CD14-positive monocyte (primary cell): ENCODE data around the gene KLHL30. TPM values are rescaled to one million over a fixed set of nuclear protein-coding genes. Genes with fewer than 3 reads are reported as not detected.

ENCODE experiments used
- DNase-seq, 3 donors: peaks; one replicate each; pipeline ENCODE4 v3.0.0-alpha.2; 2011 to 2022
- H2AFZ ChIP-seq: 2 replicates; pipeline ENCODE4 v1.6.0; 2012; ENCODE audit warnings: mild to moderate bottlenecking, low read depth, low read length, inconsistent platforms; ENCODE audit not compliant: insufficient read depth, poor library complexity, severe bottlenecking
- H3K27ac ChIP-seq, 2 donors: 1 replicate in 1 of 2; 2 replicates in 1 of 2; pipeline ENCODE4 v1.5.1; 2012 to 2013; ENCODE audit warnings: low read length in 2 of 2, control low read depth in 1 of 2, inconsistent platforms in 1 of 2, low read depth in 1 of 2, mild to moderate bottlenecking in 1 of 2
- H3K27me3 ChIP-seq, 2 donors: one replicate each; pipeline versions ENCODE4 v1.6.0 to v1.6.1; 2011 to 2013; ENCODE audit warnings: low read length in 2 of 2; ENCODE audit not compliant: control insufficient read depth in 2 of 2, insufficient read depth in 2 of 2
- H3K36me3 ChIP-seq, 2 donors: replicated peaks in 1 of 2; 1 replicate in 1 of 2; 2 replicates in 1 of 2; pipeline versions ENCODE4 v1.5.1 to v1.6.1; 2012 to 2013; ENCODE audit warnings: low read length in 2 of 2, control low read depth in 1 of 2, inconsistent platforms in 1 of 2, mild to moderate bottlenecking in 1 of 2; ENCODE audit not compliant: insufficient read depth in 2 of 2, control insufficient read depth in 1 of 2
- H3K4me1 ChIP-seq, 2 donors: 1 replicate in 1 of 2; 2 replicates in 1 of 2; pipeline versions ENCODE4 v1.5.1 to v1.6.1; 2012 to 2013; ENCODE audit warnings: low read length in 2 of 2, control low read depth in 1 of 2, inconsistent platforms in 1 of 2, mild to moderate bottlenecking in 1 of 2, moderate library complexity in 1 of 2; ENCODE audit not compliant: insufficient read depth in 2 of 2, control insufficient read depth in 1 of 2
- H3K4me2 ChIP-seq: replicated peaks from 2 replicates; pipeline ENCODE3; 2012; ENCODE audit warnings: low read length, moderate library complexity, mild to moderate bottlenecking; ENCODE audit not compliant: poor library complexity, severe bottlenecking; ENCODE audit errors: extremely low read depth
- H3K4me3 ChIP-seq, 3 experiments: fragments of 200-600 bp in 1 of 3; sonication (generic) in 1 of 3; replicated peaks in 1 of 3; 1 replicate in 2 of 3; 2 replicates in 1 of 3; pipeline ENCODE4 v1.5.1; 2011 to 2013; ENCODE audit warnings: low read length in 3 of 3, mild to moderate bottlenecking in 3 of 3, control low read depth in 2 of 3, low read depth in 2 of 3, inconsistent platforms in 1 of 3, moderate library complexity in 1 of 3
- H3K79me2 ChIP-seq: 2 replicates; pipeline ENCODE4 v1.6.0; 2012; ENCODE audit warnings: mild to moderate bottlenecking, control low read depth, inconsistent platforms, low read length, moderate library complexity; ENCODE audit not compliant: insufficient read depth
- H3K9ac ChIP-seq: 2 replicates; pipeline ENCODE4 v1.6.0; 2017; ENCODE audit warnings: low read length, mild to moderate bottlenecking; ENCODE audit not compliant: insufficient read depth, poor library complexity, severe bottlenecking
- H3K9me3 ChIP-seq, 2 donors: replicated peaks in 1 of 2; 1 replicate in 1 of 2; 2 replicates in 1 of 2; pipeline versions ENCODE4 v1.5.1 to v1.6.1; 2012 to 2013; ENCODE audit warnings: low read length in 2 of 2, control low read depth in 1 of 2; ENCODE audit not compliant: control insufficient read depth in 1 of 2, insufficient read depth in 1 of 2
- H4K20me1 ChIP-seq: 2 replicates; pipeline ENCODE4 v1.6.0; 2012; ENCODE audit warnings: mild to moderate bottlenecking, low read length, control low read depth, moderate library complexity; ENCODE audit not compliant: insufficient read depth
- H3K27ac Mint-ChIP-seq, 7 donors: one replicate each; pipeline ENCODE4 v1.8.0; 2020; ENCODE audit warnings: mild to moderate bottlenecking in 7 of 7, mixed read lengths in 7 of 7, moderate library complexity in 6 of 7, inconsistent platforms in 2 of 7
- H3K27me3 Mint-ChIP-seq, 3 donors: one replicate each; pipeline ENCODE4 v1.8.0; 2021 to 2022; ENCODE audit warnings: low read depth in 3 of 3, mild to moderate bottlenecking in 3 of 3, mixed read lengths in 3 of 3, moderate library complexity in 3 of 3, inconsistent platforms in 1 of 3
- H3K36me3 Mint-ChIP-seq, 2 donors: one replicate each; pipeline ENCODE4 v1.8.0; 2020; ENCODE audit warnings: mixed read lengths in 2 of 2, inconsistent platforms in 1 of 2, mild to moderate bottlenecking in 1 of 2
- H3K4me1 Mint-ChIP-seq: one replicate; pipeline ENCODE4 v1.8.0; 2020; ENCODE audit warnings: mild to moderate bottlenecking, mixed read lengths
- H3K4me3 Mint-ChIP-seq, 2 donors: one replicate each; pipeline ENCODE4 v1.8.0; 2020; ENCODE audit warnings: mild to moderate bottlenecking in 2 of 2, mixed read lengths in 2 of 2, moderate library complexity in 1 of 2
- H3K9me3 Mint-ChIP-seq, 7 donors: one replicate each; pipeline ENCODE4 v1.8.0; 2020 to 2022; ENCODE audit warnings: mixed read lengths in 7 of 7, mild to moderate bottlenecking in 6 of 7, moderate library complexity in 6 of 7, inconsistent platforms in 2 of 7
- CTCF ChIP-seq: fragments of 200-600 bp; IDR thresholded peaks from one replicate; pipeline ENCODE4 v1.8.0; 2022; ENCODE audit warnings: antibody characterized with exemption, mild to moderate bottlenecking
- WGBS: methylation state at CpG from one replicate; pipeline ENCODE4 v1.1.5; 2013; ENCODE audit warnings: missing lambda C conversion rate; ENCODE audit not compliant: insufficient coverage; 5-methylcytosine and 5-hydroxymethylcytosine counted together
- intact Hi-C, 2 donors: fragments of 100-400 bp; cut with micrococcal nuclease; formaldehyde crosslinking; loops; one replicate each; pipeline versions ENCODE4 v1.15.0 to v1.15.1; 2023
- polyA plus RNA-seq, 3 donors: library from polyadenylated mRNA; depleted of rRNA in 1 of 3; unstranded in 2 of 3; stranded (reverse) in 1 of 3; fragments of 300-500 nt in 2 of 3; fragments of >200 nt in 1 of 3; fragmentation: Illumina TruSeq in 2 of 3; gene quantifications; 1 replicate in 2 of 3; 2 replicates in 1 of 3; pipeline ENCODE4 v1.2.3, GENCODE V29; 2012 to 2021

The KLHL30 gene
- polyA plus RNA-seq, 3 donors = 0.01 to 0.14 TPM; not detected in 1

- TF ChIP-seq CTCF = no peak
- peaks cover 28% of the 10 kb centered on the region for H3K4me1 Mint-ChIP-seq
- Histone ChIP-seq H3K4me2 (no peak overlapping the region), H3K36me3 (no peaks in the 10 kb centered on the region), H4K20me1 (no peaks in the 10 kb centered on the region), H3K27ac (no peak overlapping the region), H2AFZ (no peak overlapping the region), H3K9ac (no peak overlapping the region), H3K9me3 (no peaks in the 10 kb centered on the region), H3K27me3 (no peaks in the 10 kb centered on the region), H3K4me3 (no peak overlapping the region), H3K4me1 (peaks cover 18 to 20% of the 10 kb centered on the region in 2 donors), H3K79me2 (no peaks in the 10 kb centered on the region)
- H3K36me3 Mint-ChIP-seq = no peaks in the 10 kb centered on the region
- DNase-seq = no peak
- peaks cover 0 to 4% (median 0%) of the 10 kb centered on the region in 7 donors for H3K9me3 Mint-ChIP-seq
- no peak overlapping the region for H3K4me3 Mint-ChIP-seq
- intact Hi-C loops = no loop called here
- peaks cover 0 to 3% (median 0%) of the 10 kb centered on the region in 3 donors for H3K27me3 Mint-ChIP-seq
- 88% methylated on average over 12 of the region's 12 CpGs for WGBS
- H3K27ac Mint-ChIP-seq = no peak overlapping the region
These were observed 6.6 kb downstream of the KLHL30 start for GRCh38 chr2:238145046-238145445.

DNA sequence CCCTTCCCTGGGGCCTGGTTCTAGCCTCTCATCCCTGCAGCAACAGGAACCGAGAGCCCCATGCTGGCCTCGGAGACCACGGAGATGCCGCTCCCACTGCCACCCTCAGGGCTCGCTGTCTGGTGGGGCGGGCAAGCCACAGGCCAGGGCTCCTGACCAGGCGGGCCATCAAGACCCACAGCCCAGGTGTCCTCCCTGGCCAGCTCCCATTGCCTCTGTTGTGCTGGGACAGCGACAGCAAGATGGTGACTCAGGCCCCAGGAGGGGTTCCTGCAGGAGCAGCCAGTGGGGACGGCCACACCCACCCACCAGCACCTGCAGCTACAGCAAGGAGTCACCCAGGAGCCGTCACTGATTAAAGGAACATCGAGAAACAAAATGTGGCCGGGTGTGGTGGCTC, 7.4 kb downstream of the KLHL30 start:
- Histone ChIP-seq H3K36me3 (no peaks in the 10 kb centered on the region), H3K9ac (no peak overlapping the region), H3K79me2 (no peaks in the 10 kb centered on the region), H3K9me3 (no peaks in the 10 kb centered on the region), H3K4me1 (peaks cover 16 to 17% of the 10 kb centered on the region in 2 donors), H3K27me3 (no peaks in the 10 kb centered on the region), H2AFZ (no peak overlapping the region), H3K4me3 (no peak overlapping the region), H4K20me1 (no peaks in the 10 kb centered on the region), H3K4me2 (no peak overlapping the region), H3K27ac (no peak overlapping the region)
- intact Hi-C loops = no loop called here
- no peak overlapping the region for H3K27ac Mint-ChIP-seq
- H3K9me3 Mint-ChIP-seq = peaks cover 0 to 4% (median 0%) of the 10 kb centered on the region in 7 donors
- H3K4me3 Mint-ChIP-seq = no peak overlapping the region
- WGBS = 75% methylated on average over 6 of the region's 12 CpGs
- DNase-seq = no peak
- H3K36me3 Mint-ChIP-seq = no peaks in the 10 kb centered on the region
- peaks cover 0 to 3% (median 0%) of the 10 kb centered on the region in 3 donors for H3K27me3 Mint-ChIP-seq
- TF ChIP-seq CTCF = no peak
- peaks cover 23% of the 10 kb centered on the region for H3K4me1 Mint-ChIP-seq
